IMR-90 (cell line): ENCODE results near the gene GPC5.

Experiments used
- CEBPB ChIP-seq: IDR thresholded peaks from 2 replicates; pipeline ENCODE4 v1.6.1; 2012; ENCODE audit warnings: low read depth, low read length, improper control_type of control experiment
- CTCF ChIP-seq: conservative IDR thresholded peaks from 2 replicates; pipeline ENCODE4 v1.5.1; 2012; ENCODE audit warnings: mild to moderate bottlenecking, low read depth, low read length, improper control_type of control experiment
- ELK1 ChIP-seq: fragments of 150-350 bp; IDR thresholded peaks from 2 replicates; pipeline ENCODE4 v1.6.1; 2016; ENCODE audit warnings: low read depth, mild to moderate bottlenecking, low read length, moderate library complexity, borderline replicate concordance

- TF ChIP-seq CTCF (no peak), ELK1 (no peak), CEBPB (no peak)
Measured at GRCh38 chr13:91401920-91402319, 3.5 kb downstream of the GPC5 start.
